Erythroblast (primary cell): ENCODE measurements around the gene HMGXB3.

ENCODE experiments used
- GATA1 ChIP-seq: IDR thresholded peaks from 2 replicates; pipeline ENCODE4 v1.6.1; 2011; ENCODE audit warnings: low read depth, mild to moderate bottlenecking, control low read depth, low read length, moderate library complexity
- POLR2A ChIP-seq: IDR thresholded peaks from 2 replicates; pipeline ENCODE4 v1.6.1; 2011; ENCODE audit warnings: mild to moderate bottlenecking, low read length

DNA sequence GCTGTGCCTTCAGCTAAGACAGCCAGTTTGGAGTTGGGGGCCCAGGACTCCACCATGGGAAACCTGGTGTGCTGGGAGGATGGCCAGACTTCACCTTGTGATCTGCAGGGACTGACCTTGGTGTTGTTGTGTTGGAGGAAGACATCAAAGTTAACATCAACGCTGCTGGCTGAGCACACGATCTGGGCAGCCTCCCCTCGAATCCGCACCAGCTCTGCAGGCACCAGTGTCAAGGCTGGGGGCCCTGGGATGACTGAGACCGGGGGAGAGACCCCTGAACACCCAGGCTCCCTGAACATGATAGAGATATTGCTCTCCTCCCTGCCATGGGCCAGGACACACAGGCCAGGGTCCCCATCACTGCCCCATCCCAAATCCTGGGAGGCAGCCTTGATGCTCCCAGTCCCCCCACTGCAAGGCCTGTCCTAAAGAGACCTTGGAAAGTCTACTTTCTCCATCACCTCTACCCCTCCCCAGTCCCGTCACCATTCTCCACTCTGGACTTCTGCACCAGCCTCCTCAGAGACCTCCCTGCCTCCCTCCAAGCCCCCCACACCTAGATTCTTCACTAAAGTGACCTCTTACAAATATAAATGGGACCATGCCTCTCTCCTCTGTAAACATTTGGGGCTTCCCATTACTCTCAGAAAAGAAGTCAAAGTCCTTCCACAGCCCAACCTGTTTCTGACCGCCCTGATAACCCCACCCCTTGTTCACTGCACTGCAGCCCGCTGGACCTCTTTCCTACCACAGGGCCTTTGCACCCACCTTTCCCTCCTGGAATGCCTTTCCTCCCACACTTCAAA lies 77.7 kb downstream of the HMGXB3 start:
- TF ChIP-seq POLR2A = no peak
- TF ChIP-seq GATA1 = no peak
